HG02943 (cell line): Measurements from ENCODE around the gene BTBD8.

ENCODE experiments used
- ATAC-seq: cut with Tn5 transposase; IDR thresholded peaks from one replicate; pipeline ENCODE4 v1.9.1; 2021; ENCODE audit warnings: mild to moderate bottlenecking, low read depth, moderate library complexity; ENCODE audit not compliant: unreplicated experiment

Gene BTBD8

DNA sequence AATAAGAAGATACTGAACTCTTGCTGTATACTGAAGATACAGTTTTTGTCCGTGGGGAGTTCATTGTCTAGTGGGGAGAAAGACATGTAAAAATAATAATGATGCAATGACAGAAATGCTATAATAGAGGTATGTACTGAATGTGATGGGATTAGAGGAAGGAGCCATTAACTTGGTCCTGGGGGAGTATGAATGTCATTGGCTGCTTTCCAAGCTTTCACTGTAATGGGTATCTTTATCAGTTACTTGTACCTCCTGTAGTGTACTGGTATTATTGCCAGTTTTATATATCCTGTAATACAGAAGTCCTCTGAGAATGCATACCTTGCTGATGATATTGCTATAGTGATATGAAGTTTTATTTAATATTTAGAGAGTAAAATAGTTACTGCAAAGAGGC is 7.4 kb downstream of the BTBD8 start:
- no peak for ATAC-seq

DNA sequence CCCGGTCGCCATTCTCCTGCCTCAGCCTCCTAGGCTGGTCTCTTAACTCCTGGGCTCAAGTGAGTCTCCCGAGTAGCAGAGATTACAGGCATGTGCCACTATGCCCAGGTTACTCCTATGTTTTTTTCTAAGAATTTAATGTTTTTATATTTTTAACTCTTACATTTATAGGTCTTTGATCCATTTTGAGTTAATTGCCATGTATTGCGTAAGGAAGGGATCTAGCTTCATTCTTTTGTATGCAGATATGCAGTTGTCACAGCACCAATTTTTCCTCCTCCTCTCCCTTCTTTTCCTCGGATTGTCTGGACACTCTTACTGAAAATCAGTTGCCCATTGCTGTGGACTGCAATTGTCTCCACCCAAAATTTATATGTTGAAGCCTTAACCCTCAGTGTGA is 11.5 kb downstream of the BTBD8 start:
- no peak for ATAC-seq

DNA sequence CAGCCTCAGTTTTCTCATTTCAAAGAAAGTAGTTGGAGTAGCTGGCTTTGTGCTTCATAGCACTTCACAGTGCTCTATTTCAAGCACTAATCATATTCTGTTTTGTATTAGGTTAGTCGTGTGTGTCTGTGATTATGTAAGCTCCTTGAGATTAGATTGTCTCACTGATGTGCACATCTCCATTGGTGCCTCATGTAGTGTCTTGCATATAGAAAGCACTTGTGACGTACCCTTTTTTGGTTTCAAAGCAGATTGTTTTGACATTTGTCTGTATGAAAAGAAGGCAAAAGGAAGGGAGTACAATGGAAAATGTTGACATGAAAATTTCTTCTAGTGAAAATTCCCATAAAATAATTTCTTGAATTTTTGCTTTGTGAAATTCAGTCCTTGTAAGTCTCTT is 13.9 kb downstream of the BTBD8 start:
- ATAC-seq: no peak

DNA sequence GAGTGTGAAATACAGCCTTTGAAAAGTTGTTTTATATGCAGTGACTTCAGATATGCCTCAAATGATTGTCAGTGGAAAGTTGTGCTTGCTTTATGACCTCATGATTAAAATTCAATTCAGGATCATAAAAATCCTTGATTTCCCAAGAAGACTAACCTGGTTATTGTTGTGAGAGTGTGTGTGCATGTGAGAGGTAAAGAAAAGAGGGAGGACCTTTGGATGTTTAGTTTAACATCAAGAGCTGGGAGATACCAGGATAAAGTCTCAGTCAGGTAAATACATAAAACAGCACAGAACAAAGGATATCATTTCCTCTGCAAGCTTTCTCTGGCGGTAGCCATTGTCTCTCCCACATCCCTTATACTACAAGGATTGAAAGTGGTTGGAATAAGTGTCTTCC is 14.4 kb downstream of the BTBD8 start:
- ATAC-seq: no peak

- no peak for ATAC-seq
Observed at GRCh38 chr1:92095874-92096273, 15.7 kb downstream of the BTBD8 start.

- no peak for ATAC-seq
Observed at GRCh38 chr1:92096317-92096716, 16.2 kb downstream of the BTBD8 start.

DNA sequence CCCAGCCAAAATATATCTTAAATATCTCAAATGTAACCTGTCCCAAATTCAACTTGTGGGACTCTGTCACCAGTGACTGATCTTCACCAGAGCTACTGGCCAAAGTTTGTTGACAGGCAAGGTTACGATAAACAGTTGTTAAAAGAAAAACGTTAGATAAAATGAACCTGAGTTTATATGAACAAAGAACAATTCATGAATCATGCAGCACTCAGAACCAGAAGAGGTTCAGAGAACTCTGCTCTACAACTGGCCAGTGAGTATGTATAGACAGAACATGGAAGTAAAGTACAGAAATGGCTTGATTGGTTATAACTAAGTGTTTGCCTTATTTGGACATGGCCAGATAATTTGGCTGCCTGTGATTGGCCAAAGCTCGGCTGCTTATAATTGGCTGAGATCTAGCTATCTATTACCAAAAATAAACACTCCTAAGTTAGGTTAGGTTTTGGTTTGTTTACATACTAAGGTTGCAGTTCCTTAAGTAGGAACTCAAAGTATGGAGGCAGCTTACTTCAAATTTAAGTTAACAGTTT is 25.5 kb downstream of the BTBD8 start:
- ATAC-seq: no peak

DNA sequence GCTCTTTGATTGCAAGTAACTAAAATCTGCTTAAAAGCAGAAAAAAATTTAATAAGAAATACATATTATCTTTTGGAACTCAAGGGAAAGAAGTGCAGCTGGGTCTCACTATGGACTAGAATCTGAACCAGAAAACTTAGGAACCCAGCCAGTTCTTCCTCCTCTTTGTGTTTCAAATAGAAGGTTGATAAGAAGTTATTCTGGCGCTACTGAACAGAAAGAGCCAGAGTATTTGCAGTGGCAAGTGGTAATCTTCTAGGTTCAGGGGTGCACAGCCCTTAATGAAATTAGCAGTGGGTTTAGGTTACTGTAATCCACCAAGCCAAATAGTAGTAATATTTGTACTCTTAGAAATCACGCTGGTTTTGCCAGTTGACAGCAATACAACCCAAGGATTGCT is 28.5 kb downstream of the BTBD8 start:
- ATAC-seq: no peak

DNA sequence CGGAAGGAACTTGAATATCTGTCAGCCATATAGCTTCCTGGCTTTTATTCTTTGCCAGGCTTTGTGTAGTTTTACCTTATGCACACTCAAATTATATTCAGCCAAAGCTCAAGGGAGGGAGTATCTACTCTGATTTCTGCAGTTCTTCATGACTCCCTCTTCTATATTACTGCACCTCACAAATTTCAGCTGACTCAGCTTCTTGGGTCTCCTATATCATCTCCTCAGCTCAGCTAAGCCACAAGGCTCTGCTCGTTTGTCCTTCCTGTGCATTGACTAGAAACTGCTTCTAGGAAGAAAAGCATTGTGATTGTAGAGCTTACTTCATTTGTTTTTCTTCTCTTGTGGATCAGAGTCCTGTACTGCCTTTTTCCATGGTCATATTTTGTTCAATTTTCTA is 37.4 kb downstream of the BTBD8 start:
- ATAC-seq: no peak

- no peak for ATAC-seq
Observed at GRCh38 chr1:92118826-92119225, 38.7 kb downstream of the BTBD8 start.

- ATAC-seq: no peak
Observed at GRCh38 chr1:92123868-92124267, 43.7 kb downstream of the BTBD8 start.

GRCh38 chr1:92125204-92125603 is 45.1 kb downstream of the BTBD8 start:
- no peak for ATAC-seq

DNA sequence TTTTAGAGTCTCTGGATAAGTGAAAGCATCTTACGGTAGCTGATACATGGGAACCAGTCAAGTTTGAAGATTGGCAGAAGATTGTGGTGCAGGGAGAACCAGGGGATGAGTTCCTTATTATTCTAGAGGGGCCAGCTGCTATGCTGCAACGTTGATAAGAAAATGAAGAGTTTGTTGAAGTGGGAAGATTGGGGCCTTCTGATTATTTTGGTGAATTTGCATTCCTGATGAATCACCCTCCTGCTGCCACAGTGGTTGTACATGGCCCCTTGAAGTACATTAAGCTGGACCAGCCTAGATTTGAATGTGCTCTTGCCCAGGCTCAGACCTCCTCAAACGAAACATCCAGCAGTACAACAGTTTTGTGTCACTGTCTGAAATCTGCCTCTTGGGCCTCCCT is 45.9 kb downstream of the BTBD8 start:
- no peak for ATAC-seq

GRCh38 chr1:92134331-92134730 is 54.2 kb downstream of the BTBD8 start:
- ATAC-seq: no peak

- no peak for ATAC-seq
Observed at GRCh38 chr1:92136341-92136740, 56.2 kb downstream of the BTBD8 start.

DNA sequence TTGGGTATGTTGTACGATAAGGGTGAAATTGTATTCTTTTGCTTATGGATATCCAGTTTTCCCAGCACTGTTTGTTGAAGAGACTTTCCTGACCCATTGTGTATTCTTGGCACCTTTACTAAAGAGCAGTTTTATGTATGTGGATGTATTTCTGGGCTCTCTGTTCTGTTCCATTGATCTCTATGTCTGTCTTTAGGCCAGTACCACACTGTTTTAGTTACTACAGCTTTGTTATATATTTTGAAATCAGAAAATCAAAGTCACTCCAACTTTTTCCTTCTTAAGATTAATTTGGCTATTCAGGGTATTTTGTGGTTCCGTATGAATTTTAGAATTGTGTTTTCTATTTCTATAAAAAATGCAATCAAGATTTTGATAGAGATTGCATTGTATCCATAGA is 74.8 kb downstream of the BTBD8 start:
- no peak for ATAC-seq

DNA sequence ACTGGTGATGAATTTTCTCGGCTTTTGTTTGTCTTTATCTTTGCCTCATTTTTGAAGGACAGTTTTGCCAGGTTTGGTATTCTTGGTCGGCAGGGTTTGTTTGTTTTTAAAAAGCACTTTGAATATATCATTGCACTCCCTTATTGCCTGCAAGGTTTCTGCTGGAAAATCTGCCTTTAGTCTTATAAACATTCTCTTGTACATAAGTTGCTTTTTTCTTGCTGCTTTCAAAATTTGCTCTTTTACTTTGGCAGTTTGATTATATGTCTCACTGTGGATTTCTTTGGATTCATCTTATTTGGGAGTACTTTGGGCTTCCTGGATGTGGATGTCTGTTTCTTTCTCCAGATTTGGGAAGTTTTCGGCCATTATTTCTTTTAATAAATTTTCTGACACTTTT is 79.4 kb downstream of the BTBD8 start:
- ATAC-seq: no peak

DNA sequence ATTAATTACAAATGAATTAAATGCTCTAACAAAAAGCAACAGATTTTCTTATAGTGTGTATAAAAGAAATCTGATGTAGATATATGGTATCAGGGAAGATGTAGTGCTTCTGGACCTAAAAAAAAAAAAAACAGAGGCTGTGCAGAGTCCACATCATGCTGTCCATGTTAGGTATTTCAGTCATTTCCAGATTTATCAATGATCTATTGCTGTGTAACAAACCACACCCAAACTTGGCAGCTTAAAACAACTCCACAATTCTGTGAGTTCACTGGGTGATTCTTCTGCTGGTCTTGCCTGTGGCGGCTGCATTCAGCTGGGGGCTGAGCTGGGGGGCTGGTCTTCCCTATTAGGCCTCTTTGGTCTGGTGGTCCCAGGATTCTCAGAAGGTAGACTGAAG is 85.2 kb downstream of the BTBD8 start:
- no peak for ATAC-seq

GRCh38 chr1:92167151-92167550 is 87.0 kb downstream of the BTBD8 start:
- no peak for ATAC-seq

GRCh38 chr1:92168657-92169056 is 88.5 kb downstream of the BTBD8 start:
- no peak for ATAC-seq

GRCh38 chr1:92169214-92170005 is 89.3 kb downstream of the BTBD8 start:
- ATAC-seq: no peak

DNA sequence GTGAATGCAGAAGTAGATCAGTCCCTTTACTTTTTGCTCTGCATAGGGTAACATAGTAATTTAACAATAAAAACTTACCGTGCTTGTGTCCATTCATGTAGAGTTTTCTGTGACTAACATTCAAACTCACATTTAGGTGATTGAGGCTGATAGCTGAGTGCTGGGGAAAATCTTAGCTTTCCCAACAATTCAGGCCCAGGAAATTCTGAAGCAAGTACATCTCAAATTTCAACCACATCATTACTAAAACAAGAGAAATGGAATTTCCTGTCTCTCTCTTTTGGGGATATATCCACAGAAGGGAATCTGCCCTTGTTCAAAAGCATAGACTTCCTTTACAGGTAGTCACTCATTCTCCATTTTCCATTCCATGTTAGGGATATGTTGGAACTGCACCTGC is 104.5 kb downstream of the BTBD8 start:
- ATAC-seq: no peak

DNA sequence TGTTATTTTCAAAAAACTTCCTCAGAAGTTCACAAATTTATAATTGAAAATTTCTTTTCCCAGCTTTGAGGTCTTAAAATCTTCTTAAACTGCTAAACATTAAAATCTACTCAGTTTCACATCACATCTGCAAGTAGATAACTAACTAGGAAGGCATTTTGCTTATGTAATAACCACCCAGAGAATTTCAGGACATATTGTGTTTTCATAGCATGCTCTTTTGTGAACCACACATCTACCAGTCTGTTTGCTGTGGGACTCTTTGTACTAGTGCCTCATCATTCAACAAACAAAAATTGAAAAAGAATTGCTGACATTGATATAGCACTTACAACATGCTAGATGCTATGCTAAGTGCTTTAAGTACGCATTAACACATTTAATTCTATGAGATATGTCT is 105.9 kb downstream of the BTBD8 start:
- no peak for ATAC-seq
